Measurements from ENCODE around the gene ZNHIT3.

DNA sequence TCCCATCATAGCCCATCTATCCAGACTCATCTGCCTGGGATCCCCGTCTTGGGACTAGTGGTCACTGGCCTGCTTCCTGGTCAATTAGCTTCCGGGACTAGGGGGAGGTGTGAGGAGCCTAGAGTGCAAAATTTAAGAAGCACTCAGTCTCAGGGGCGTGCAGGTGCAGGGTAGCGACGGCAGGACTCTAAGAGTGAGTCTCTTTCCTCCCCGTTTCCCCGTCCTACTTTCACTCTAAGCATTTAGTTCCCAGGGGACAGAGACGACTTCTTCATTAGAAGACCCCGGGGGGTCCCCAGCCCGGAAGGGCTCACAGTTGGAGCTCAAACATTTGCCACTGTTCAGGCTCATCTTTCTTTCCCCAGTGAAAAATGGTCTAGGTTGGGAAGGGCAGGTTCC is 677 bp upstream of the ZNHIT3 start:
- TF ChIP-seq, protein P1, sequence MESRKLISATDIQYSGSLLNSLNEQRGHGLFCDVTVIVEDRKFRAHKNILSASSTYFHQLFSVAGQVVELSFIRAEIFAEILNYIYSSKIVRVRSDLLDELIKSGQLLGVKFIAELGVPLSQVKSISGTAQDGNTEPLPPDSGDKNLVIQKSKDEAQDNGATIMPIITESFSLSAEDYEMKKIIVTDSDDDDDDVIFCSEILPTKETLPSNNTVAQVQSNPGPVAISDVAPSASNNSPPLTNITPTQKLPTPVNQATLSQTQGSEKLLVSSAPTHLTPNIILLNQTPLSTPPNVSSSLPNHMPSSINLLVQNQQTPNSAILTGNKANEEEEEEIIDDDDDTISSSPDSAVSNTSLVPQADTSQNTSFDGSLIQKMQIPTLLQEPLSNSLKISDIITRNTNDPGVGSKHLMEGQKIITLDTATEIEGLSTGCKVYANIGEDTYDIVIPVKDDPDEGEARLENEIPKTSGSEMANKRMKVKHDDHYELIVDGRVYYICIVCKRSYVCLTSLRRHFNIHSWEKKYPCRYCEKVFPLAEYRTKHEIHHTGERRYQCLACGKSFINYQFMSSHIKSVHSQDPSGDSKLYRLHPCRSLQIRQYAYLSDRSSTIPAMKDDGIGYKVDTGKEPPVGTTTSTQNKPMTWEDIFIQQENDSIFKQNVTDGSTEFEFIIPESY (IDR thresholded peaks at IDR 0.05), result no peak
- no peak for TF ChIP-seq SP1 (IDR thresholded peaks at IDR 0.05)
- TF ChIP-seq, protein P2, sequence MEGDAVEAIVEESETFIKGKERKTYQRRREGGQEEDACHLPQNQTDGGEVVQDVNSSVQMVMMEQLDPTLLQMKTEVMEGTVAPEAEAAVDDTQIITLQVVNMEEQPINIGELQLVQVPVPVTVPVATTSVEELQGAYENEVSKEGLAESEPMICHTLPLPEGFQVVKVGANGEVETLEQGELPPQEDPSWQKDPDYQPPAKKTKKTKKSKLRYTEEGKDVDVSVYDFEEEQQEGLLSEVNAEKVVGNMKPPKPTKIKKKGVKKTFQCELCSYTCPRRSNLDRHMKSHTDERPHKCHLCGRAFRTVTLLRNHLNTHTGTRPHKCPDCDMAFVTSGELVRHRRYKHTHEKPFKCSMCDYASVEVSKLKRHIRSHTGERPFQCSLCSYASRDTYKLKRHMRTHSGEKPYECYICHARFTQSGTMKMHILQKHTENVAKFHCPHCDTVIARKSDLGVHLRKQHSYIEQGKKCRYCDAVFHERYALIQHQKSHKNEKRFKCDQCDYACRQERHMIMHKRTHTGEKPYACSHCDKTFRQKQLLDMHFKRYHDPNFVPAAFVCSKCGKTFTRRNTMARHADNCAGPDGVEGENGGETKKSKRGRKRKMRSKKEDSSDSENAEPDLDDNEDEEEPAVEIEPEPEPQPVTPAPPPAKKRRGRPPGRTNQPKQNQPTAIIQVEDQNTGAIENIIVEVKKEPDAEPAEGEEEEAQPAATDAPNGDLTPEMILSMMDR (IDR thresholded peaks at IDR 0.05; ENCODE audit: low read depth, low read length, missing input control), result no peak
- TF ChIP-seq JUND (IDR thresholded peaks at IDR 0.05), result no peak
- TF ChIP-seq RAD21 (IDR thresholded peaks at IDR 0.05), result no peak
